Astrocyte (in vitro differentiated cells and primary cell): ENCODE results near the gene NME3.

Experiments used
- CTCF ChIP-seq: IDR thresholded peaks from 2 replicates; pipeline ENCODE4 v1.5.1; 2011; ENCODE audit warnings: low read depth, mild to moderate bottlenecking, inconsistent platforms, low read length, moderate library complexity; ENCODE audit not compliant: insufficient read depth
- EZH2 ChIP-seq: IDR thresholded peaks from 2 replicates; pipeline ENCODE4 v1.6.1; 2012; ENCODE audit warnings: mild to moderate bottlenecking, low read length, inconsistent platforms; ENCODE audit not compliant: insufficient read depth

- TF ChIP-seq CTCF (no peak), EZH2 (no peak)
Measured at GRCh38 chr16:1781254-1781653, 9.9 kb upstream of the NME3 start.
